Activated effector memory CD4-positive, alpha-beta T cell treated with anti-CD3 and anti-CD28 coated beads, Interleukin-2, amount 50 U/mL, for 16 hours (primary cell): ENCODE results near the gene SPAG4.
A peak's percentile ranks its signal among the peaks of the same experiment; 100 is the strongest.

Experiments
- DNase-seq: peaks from one replicate; pipeline ENCODE4 v3.0.0-alpha.2; 2020

The SPAG4 gene

GRCh38 chr20:35615667-35616464 is at the start of gene SPAG4:
TSS of gene SPAG4 (plus strand) at chr20:35615829. CDS start at chr20:35616004, 175 bp downstream.
- peak; percentile 100 for DNase-seq

DNA sequence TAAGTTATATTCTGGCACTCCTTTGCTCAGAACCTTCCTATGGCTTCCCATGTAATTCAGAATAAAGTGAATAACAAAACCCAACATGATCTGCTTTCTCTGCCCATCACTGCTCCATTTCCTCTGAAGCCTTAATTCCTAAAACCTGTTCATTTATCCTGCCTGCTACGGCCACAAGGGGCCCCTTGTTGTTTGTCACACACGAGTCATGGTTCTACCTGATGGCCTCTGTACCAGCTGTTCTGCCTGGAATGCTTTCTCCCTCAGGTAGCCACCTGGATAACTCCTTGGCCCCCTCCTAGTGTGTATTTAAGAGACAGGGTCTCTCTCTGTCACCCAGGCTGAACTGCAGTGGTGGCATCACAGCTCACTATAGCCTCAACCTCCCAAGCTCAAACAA is 47.0 kb upstream of the SPAG4 start:
- peak; percentile 42 for DNase-seq

DNA sequence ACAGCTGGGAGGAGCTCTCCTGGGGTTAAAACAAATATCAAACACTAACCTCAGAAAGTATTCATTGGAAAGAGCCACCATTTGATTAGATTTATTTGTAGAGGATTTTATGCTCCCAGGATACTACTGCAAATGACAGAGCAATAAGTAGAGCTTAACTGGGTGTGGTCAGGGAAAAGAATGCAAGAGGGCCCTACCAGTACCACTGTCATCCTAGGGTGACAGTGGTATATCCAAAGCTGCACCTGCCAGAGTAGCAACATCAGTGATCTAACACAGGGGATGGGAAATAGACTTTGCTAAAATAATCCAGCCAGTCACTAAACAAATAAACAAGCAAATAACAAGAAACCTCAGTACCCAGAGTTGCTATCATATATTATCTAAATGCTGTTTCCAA is 44.1 kb upstream of the SPAG4 start:
- DNase-seq: no peak

DNA sequence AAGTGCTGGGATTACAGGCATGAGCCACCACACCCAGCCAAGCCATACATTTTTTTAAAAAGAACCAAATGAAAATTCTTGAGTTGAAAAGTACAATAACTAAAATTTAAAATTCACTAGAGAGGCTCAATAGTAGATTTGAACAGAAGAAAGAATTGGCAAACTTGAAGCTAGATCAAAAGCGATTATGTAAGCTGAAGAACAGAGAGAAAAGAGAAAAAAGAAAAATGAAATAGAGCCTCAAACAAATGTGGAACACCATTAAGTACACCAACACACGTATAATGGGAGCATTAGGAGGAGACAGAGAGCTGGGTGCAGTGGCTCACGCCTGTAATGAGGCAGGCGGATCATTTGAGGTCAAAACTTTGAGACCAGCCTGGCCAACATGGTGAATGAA is 42.8 kb upstream of the SPAG4 start:
- DNase-seq: no peak

GRCh38 chr20:35575958-35576357 is 39.7 kb upstream of the SPAG4 start:
- no peak for DNase-seq

GRCh38 chr20:35576816-35577215 is 38.8 kb upstream of the SPAG4 start:
- no peak for DNase-seq

GRCh38 chr20:35578469-35578868 is 37.2 kb upstream of the SPAG4 start:
- peak; percentile 30 for DNase-seq

GRCh38 chr20:35579196-35579595 is 36.4 kb upstream of the SPAG4 start:
- peak; percentile 50 for DNase-seq

DNA sequence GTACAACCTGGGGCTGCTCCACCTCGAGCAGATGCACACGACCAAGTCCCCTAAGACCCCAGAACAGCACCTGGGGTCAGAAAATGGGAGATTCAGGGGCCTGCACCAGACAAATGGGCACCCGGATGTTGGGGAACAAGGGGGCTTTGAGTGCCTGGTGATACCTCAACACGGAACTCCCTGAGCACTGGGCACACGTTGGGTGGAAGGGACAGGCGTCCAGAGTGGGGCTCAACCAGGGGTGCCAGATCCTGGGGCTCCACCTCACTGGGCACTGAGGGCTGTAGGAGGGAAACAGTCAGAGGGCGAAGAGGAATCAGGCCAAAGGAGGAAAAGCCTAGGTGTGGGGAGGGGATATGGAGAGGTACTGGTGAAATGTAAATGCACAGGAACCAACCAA is 33.5 kb upstream of the SPAG4 start:
- DNase-seq: no peak

GRCh38 chr20:35582741-35583404 is 32.8 kb upstream of the SPAG4 start:
- no peak for DNase-seq

DNA sequence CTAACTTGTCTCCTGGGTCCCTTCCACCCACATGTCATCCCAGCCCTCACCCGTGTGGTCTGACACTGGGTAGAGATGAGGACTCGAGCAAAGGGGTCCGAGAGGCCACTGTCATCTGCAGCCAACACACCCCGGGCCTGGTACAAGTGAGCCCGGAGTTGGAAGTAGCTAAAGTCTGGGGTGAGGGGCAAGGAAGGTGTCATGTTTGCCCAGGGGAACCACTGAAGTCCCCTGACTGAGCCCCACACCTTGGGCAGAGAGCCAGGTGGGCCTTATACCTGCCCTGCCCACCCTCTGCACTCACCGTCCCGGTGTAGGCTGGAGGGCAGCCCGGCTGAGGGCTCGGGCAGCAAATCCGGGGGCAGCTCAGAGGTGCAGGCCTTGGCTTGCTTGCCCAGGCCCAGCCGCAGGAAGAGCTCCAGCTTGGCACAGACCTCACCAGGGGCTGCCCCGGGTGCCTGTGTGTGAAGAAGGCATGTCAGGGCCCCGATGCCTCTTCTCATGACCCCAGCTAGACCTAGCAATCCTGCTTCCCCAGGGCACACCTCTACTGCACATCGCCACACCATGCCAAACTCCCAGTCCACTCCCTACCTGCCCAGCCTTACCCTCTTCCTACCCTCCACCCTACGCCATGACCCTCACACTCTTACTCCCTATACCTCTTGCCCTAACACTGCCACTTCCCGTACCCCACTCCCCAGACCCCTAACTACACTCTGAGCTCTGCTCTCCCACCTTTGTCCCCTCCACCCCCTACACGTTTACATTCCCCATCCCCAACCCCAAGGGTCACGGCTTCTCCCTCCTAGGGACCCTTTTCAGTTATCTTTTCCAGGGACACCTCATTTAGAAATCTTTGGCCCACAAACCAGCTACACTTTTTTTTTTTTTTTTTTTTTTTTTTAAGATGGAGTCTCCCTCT is 31.7 kb upstream of the SPAG4 start:
- no peak for DNase-seq

- no peak for DNase-seq
These were observed 28.7 kb upstream of the SPAG4 start for GRCh38 chr20:35586751-35587425.

DNA sequence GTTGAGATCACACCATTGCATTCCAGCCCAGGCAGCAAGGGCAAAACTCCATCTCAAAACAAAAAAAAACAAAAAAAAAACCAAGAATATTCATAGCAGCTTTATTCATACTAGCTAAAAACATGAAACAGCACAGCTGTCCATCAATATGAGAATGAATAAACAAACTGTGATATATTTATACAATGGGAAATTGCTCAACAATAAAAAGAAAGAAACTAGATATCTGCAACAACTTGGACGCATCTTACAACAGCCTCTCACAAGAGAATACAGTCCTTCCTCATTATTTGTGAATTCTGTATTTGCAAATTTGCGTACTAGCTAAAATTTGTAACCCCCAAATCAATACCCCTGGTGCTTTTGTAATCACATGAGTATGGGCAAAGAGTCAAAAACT is 28.2 kb upstream of the SPAG4 start:
- no peak for DNase-seq

- DNase-seq: no peak
These were observed 27.2 kb upstream of the SPAG4 start for GRCh38 chr20:35588397-35588796.

DNA sequence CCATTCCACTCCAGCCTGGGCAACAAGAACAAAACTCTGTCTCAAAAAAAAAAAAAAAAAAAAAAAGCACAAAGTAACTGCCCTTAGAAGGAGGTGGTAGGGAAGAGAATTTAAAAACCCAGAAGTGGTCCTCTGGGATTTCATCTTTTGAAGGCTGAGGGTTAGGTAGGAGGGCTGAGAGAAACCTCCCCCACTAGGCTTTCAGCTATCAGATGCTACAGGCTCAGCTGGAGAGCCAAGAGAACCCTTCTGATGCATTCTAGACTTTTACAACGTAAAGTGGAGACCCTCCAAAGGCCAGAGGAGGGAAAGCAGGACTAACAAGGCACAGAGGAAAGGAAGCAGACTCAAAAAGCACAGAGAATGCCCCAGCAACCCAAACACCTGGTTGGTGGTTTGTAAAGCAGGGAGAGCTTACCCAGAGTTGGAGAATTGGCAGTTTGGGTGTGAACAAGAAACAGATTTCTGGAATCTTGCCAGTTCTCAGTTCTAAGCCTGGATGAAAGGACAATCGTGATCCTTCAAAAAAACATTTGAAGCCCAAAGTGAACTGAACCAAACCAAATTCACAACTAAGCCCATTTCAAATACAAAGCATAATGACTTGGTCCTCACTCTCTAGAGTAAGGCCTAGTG is 23.2 kb upstream of the SPAG4 start:
- no peak for DNase-seq

DNA sequence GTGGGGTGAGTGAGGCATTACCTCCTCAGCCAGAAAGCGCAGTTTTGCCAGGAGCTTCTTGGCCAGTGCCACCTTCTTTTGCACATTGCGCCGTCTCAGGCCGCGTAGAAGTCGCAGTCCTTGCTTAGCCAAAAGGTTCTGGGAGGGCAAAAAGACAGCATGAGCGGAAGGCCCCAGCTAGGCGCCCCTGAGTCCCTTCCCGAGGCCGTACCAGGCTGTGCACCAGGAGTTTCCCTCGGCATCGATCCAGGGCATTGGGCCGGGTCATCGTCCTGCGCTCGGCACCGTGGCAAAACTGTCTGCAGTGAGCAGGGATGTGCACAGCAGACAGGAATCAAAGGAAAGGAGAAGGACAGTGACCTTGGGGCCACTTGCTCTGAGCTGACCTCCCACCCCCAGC is 20.2 kb upstream of the SPAG4 start:
- DNase-seq: no peak

GRCh38 chr20:35595901-35596300 is 19.7 kb upstream of the SPAG4 start:
- no peak for DNase-seq

DNA sequence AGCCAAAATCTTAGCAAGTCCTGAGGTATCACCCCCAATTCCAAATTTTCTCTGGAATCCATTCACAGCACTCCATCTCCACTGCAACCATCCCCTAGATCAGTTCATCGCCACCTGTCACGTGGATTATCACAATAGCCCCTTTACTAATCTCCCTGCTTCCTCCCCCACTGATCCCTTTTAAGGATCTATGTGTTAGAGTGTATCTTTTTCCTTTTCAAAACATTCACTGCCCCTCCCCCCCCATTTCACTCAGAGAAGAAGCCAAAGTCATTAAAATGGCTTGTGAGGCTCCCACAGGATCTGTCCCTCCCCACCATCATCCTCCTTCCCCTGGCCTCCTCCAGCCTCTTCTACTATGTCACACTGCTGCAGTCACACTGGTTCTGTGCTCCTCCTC is 18.4 kb upstream of the SPAG4 start:
- no peak for DNase-seq

- DNase-seq: no peak
These were observed 17.2 kb upstream of the SPAG4 start for GRCh38 chr20:35598476-35598875.

DNA sequence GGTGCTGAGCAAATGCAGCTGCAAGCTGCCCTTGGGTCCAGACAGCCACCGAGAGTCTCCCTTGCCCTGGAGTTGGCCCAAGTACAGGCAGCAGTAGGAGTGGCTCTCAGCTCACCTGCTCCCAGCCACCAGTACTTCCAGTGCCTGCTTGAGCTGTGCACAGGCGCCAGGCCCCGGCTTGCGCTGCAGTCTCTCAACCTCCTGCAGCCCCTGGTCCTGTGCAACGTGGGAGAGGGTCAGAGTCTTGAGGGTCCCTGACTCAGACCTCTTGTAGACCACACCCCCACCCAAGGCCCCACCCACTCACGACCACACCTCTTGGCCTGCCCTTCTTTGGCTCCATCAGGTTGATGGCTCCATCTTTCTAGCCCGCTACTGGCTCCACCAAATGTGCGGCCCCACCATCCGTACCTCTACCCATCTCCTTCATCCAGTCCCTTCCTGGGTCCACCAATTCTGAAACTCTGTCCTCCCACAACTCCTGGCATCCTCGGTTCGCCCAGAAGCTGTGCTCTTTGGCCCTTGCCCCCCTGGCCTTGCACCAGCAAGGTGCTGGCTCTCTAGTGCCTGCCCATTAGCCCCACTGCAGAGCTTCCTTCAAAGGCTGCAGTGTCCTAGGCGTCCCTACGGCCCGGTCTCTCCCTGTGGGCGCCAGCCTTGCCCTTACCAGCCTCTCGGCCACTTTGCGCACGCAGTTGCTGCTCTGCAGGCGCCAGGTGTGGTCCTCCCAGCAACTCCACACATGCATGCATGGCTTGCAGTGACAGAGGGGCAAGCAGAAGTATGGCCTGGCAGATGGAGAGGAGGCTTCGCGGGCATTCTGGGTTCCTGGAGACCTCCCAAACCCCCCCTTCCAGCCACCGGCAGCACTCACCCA is 16.5 kb upstream of the SPAG4 start:
- DNase-seq: no peak

DNA sequence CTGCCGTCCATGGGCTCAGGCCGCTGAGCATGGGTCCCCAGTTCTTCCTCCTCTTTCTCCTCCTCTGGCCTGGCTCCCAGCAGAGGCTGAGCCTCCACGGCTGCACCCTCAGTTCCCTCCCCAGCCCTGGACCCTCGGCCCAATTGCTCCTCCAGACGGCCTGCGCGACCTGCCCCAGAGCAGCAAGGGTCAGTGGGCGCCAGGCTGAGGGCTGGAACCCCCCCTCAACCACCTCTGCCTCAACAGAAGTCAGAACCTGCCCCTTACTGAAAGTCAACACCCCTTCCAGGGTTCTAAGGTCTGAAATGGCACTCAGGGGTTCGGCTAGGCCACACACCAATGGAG is 15.9 kb upstream of the SPAG4 start:
- no peak for DNase-seq
